GM10248 (cell line): ENCODE results near the gene TNIK.

Experiments used
- CTCF ChIA-PET: fragments of 300-600 bp; sonication (Branson Sonifier 250); formaldehyde crosslinking; extraction: SDS; loops from one replicate; lab custom pipeline; 2021; ENCODE audit warnings: antibody characterized with exemption; lab: Yijun Ruan, JAX
- POLR2A ChIA-PET: fragments of 350-650 bp; sonication (Branson Sonifier 250); formaldehyde crosslinking; extraction: SDS; loops from one replicate; lab custom pipeline; 2020; ENCODE audit warnings: antibody characterized with exemption; lab: Yijun Ruan, JAX
- DNase-seq: peaks from one replicate; pipeline ENCODE4 v3.0.0; 2012; ENCODE audit errors: extremely low spot score
- TF ChIP-seq, protein P1 (sequence below): IDR thresholded peaks from 2 replicates; pipeline ENCODE4 v1.5.1; 2012; ENCODE audit warnings: mild to moderate bottlenecking, low read depth; ENCODE audit errors: extremely low read depth, missing control alignments, control extremely low read depth

The TNIK gene

GRCh38 chr3:171420667-171421066 is 39.5 kb downstream of the TNIK start:
- ChIA-PET CTCF (interaction anchor here (1.0 to 3.2 kb wide), 6 partner anchors 8 to 26 kb away, joined by 3 to 12 read pairs (median 4); no protein-coding TSS in a partner anchor), POLR2A (no interaction called here)
- TF ChIP-seq, protein P1, sequence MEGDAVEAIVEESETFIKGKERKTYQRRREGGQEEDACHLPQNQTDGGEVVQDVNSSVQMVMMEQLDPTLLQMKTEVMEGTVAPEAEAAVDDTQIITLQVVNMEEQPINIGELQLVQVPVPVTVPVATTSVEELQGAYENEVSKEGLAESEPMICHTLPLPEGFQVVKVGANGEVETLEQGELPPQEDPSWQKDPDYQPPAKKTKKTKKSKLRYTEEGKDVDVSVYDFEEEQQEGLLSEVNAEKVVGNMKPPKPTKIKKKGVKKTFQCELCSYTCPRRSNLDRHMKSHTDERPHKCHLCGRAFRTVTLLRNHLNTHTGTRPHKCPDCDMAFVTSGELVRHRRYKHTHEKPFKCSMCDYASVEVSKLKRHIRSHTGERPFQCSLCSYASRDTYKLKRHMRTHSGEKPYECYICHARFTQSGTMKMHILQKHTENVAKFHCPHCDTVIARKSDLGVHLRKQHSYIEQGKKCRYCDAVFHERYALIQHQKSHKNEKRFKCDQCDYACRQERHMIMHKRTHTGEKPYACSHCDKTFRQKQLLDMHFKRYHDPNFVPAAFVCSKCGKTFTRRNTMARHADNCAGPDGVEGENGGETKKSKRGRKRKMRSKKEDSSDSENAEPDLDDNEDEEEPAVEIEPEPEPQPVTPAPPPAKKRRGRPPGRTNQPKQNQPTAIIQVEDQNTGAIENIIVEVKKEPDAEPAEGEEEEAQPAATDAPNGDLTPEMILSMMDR = no peak
- no peak for DNase-seq

DNA sequence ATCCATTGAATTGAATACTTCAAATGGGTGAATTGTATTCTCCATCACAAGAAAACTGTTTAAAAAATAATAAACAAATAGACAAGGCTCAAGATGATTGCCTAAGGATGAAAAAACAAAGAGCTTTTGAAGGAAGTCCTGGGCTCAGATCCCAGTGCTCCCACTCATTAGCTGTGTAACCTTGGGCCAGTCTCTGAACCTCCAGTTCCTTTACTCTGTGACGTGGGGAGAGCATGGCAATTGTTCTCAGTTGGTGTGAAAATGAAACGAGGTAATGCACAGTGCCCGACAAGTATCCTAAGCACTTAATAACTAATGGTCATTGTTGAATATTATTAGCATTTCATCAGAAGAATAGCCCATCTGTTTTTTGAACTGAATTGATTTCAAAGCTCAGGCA is 40.7 kb downstream of the TNIK start:
- POLR2A ChIA-PET = no interaction called here
- CTCF ChIA-PET = interaction anchor here (2.3 to 3.2 kb wide), 3 partner anchors 9 to 16 kb away, joined by 8 to 12 read pairs (median 9); no protein-coding TSS in a partner anchor
- no peak for DNase-seq
- TF ChIP-seq, protein P1 = no peak

DNA sequence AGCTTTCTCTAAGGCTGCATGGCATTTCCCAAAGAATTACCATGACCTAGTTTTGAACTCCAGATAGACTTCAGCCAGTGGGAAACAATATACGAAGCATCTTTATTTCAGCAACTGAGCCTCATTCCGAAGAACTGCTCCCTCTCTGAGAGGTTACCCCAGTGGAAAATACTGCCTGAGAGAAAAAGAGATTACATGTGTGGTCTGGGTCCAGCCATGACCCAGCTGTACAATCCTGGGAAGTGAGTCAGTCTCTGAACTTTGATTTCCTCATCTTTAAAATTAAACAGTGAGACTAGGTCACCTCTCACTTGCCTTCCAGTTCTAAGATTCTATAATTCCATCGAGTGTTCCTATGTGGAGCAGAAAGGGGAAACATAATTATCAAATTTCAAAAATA is 42.4 kb downstream of the TNIK start:
- no peak for DNase-seq
- CTCF ChIA-PET = interaction anchor here (1.2 to 2.3 kb wide), 2 partner anchors 11 to 38 kb away, joined by 3 to 9 read pairs; no protein-coding TSS in a partner anchor
- POLR2A ChIA-PET = no interaction called here
- TF ChIP-seq, protein P1 = no peak

DNA sequence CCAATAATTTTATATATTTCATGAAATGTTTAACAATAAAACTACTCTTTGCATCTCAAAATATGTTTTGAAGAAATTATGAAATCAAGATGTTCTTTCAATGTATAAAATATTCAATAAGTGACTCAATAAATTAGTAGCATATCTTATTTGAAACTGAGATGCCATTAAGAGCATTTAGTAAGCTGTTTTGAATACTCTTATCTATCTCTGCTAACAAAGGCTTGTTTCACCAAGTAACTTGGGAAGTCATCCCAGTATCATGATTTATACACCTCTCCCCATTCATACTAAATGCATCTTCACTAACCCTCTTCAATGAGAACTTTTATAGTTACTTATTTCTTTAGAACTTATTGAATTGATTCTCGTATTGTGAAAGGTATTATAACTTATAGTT is 43.1 kb downstream of the TNIK start:
- DNase-seq = no peak
- TF ChIP-seq, protein P1 = no peak
- CTCF ChIA-PET = interaction anchor here (0.7 to 1.2 kb wide), 2 partner anchors 9 to 37 kb away, joined by 3 read pairs; no protein-coding TSS in a partner anchor
- POLR2A ChIA-PET = no interaction called here

DNA sequence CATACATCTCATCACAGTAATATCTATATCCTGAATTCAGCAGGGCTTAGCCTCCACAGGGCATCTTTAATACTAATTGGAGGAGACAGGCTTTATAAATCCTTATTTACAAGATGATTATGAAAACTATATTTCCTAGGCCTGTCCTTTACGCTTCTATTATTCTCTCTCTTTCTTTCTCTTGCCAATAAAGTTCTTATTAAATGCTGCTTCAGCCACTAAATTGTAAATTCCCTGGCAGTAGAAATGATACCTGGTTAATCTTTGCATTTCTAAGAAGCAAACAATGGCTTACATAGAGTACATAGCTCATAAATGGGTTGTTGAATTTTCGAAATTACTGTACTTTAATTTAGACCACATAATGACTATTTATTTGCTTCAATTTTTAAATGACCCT is 43.5 kb downstream of the TNIK start:
- DNase-seq = no peak
- ChIA-PET POLR2A (no interaction called here), CTCF (interaction anchor here (0.7 kb wide), 2 partner anchors 8 to 9 kb away, joined by 3 read pairs; no protein-coding TSS in a partner anchor)
- TF ChIP-seq, protein P1 = no peak

DNA sequence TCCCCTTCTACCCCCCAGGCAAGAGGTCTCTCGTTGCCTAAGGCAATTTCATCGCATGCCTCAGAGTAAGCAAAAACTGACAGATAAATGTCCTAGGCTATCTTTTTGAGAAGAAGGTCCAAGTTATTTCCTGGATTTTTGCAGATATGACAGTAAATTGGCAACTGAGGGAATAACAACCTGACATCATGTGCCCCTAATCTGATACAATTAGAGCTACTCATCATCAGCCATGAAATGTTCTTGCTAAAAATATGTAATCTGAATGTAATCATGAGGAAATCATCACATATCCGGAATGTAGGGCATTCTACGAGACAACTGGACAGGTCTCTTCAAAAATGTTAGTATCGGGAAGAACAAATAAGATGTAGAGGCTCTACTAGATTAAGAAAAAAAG is 44.1 kb downstream of the TNIK start:
- no peak for DNase-seq
- POLR2A ChIA-PET = no interaction called here
- TF ChIP-seq, protein P1 = no peak
- CTCF ChIA-PET = interaction anchor here (0.7 to 1.4 kb wide), 2 partner anchors 9 to 11 kb away, joined by 3 to 5 read pairs; no protein-coding TSS in a partner anchor
